Activated T-cell treated with anti-CD3 and anti-CD28 coated beads, Interleukin-2, amount 50 U/mL, for 72 hours (primary cell): Measurements from ENCODE around the gene ADARB1. TPM values are rescaled to one million over a fixed set of nuclear protein-coding genes. Genes with fewer than 3 reads are reported as not detected.

Experiments
- ATAC-seq, 2 donors: fragments of 150-1000 bp; cut with Tn5 transposase; replicated peaks in 1 of 2; 2 replicates each; pipeline ENCODE4 v1.10.0; 2021; ENCODE audit warnings: moderate library complexity in 2 of 2, mild to moderate bottlenecking in 1 of 2
- DNase-seq, 2 donors: peaks; one replicate each; pipeline ENCODE4 v3.0.0; 2021 to 2022; ENCODE audit warnings: mixed read lengths in 1 of 2
- H3K27ac Mint-ChIP-seq: one replicate; pipeline ENCODE4 v1.8.0; 2022; ENCODE audit warnings: mild to moderate bottlenecking, moderate library complexity, mixed read lengths
- H3K27me3 Mint-ChIP-seq: one replicate; pipeline ENCODE4 v1.8.0; 2022; ENCODE audit warnings: low read depth, mixed read lengths
- H3K36me3 Mint-ChIP-seq, 2 donors: one replicate each; pipeline ENCODE4 v1.8.0; 2022; ENCODE audit warnings: mixed read lengths in 2 of 2, mild to moderate bottlenecking in 1 of 2; ENCODE audit not compliant: insufficient read depth in 2 of 2
- H3K4me1 Mint-ChIP-seq: one replicate; pipeline ENCODE4 v1.8.0; 2022; ENCODE audit warnings: low read depth, mixed read lengths
- H3K4me3 Mint-ChIP-seq, 2 donors: one replicate each; pipeline ENCODE4 v1.8.0; 2022; ENCODE audit warnings: mild to moderate bottlenecking in 2 of 2, mixed read lengths in 2 of 2, moderate library complexity in 2 of 2
- H3K9me3 Mint-ChIP-seq, 2 donors: one replicate each; pipeline ENCODE4 v1.8.0; 2022; ENCODE audit warnings: mixed read lengths in 2 of 2
- total RNA-seq, 2 donors: library from RNA; stranded (reverse); gene quantifications; one replicate each; pipeline ENCODE4 v1.2.3, GENCODE V29; 2022

The ADARB1 gene
- total RNA-seq, 2 donors from 2014 or later = 41.7 to 45.3 TPM

- no peaks in the 10 kb centered on the region for H3K4me1 Mint-ChIP-seq
- no peak overlapping the region for H3K27ac Mint-ChIP-seq
- peaks cover 43% of the 10 kb centered on the region for H3K27me3 Mint-ChIP-seq
- H3K9me3 Mint-ChIP-seq = no peaks in the 10 kb centered on the region
- DNase-seq (no peak), ATAC-seq (no peak)
- H3K4me3 Mint-ChIP-seq = no peak overlapping the region
- H3K36me3 Mint-ChIP-seq = no peaks in the 10 kb centered on the region
Measured at GRCh38 chr21:45054227-45054926, 20.0 kb upstream of the ADARB1 start.

- H3K9me3 Mint-ChIP-seq = no peaks in the 10 kb centered on the region
Measured at GRCh38 chr21:45054927-45055612, 19.3 kb upstream of the ADARB1 start.

DNA sequence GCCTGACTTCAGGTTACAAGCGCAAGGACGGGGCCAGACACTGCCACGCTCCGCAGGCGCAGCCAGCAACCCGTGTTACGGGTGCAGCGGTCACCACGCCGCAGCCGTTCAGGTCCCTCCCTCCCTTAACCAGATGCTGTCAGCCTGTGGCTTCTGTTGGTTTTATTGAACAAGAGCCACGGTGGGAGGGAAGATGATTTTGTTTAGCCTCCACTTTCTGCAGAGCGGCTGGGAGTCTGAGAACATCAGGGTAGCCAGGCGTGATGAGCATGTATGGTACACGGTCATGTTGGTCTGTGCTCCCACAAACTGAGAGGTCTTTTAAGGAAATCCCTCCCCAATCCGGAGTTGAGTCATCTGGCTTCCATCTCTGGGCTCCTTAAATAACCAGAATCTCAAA is 18.5 kb upstream of the ADARB1 start:
- no peaks in the 10 kb centered on the region for H3K4me1 Mint-ChIP-seq

More at GRCh38 chr21:45054927-45055612, 19.3 kb upstream of the ADARB1 start:
- ATAC-seq (no peak), DNase-seq (no peak)
- H3K4me3 Mint-ChIP-seq = no peak overlapping the region
- H3K27me3 Mint-ChIP-seq = peaks cover 37% of the 10 kb centered on the region
- no peaks in the 10 kb centered on the region for H3K4me1 Mint-ChIP-seq
- H3K27ac Mint-ChIP-seq = no peak overlapping the region
- no peaks in the 10 kb centered on the region for H3K36me3 Mint-ChIP-seq

GRCh38 chr21:45056296-45056904 is 18.0 kb upstream of the ADARB1 start:
- DNase-seq = no peak
- Mint-ChIP-seq H3K4me1 (no peaks in the 10 kb centered on the region), H3K4me3 (no peak overlapping the region), H3K27me3 (peaks cover 29% of the 10 kb centered on the region), H3K9me3 (no peaks in the 10 kb centered on the region), H3K36me3 (no peaks in the 10 kb centered on the region), H3K27ac (no peak overlapping the region)
- no peak for ATAC-seq

More for the DNA sequence above, 18.5 kb upstream of the ADARB1 start:
- Mint-ChIP-seq H3K27me3 (peaks cover 29% of the 10 kb centered on the region), H3K36me3 (no peaks in the 10 kb centered on the region), H3K9me3 (no peaks in the 10 kb centered on the region), H3K27ac (no peak overlapping the region), H3K4me3 (no peak overlapping the region)
- ATAC-seq (no peak), DNase-seq (no peak)

DNA sequence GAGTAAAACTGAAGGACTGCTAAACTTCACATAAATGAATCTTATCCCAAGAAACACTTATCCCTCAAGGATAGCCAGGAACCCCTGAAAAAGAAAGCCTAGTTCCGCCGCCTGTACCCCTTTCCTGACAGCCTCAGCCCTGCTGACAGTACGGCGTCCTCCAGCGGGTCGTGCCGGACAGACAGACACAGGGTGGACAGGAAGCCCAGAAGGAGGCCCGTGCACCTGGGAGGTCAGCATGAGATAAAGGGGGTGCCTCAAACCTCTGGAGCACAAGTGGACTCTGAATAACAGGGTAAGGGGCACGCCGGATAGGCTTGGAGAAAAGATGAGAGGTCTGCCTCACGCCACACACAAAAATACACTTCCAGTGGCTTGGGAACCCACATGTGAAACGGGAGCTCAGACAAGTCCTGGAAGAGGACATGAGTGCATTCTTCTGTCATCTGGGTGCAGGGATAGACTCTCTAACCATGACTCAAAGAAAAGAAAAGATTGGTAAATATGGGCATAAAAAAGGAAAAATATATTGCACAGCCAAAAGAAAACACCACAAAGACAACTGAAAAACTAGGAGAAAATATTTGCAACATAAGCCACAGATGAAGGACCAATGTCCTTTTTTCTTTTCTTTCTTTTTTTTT is 17.3 kb upstream of the ADARB1 start:
- no peaks in the 10 kb centered on the region for H3K4me1 Mint-ChIP-seq
- H3K9me3 Mint-ChIP-seq = no peaks in the 10 kb centered on the region
- no peaks in the 10 kb centered on the region for H3K36me3 Mint-ChIP-seq
- peaks cover 29% of the 10 kb centered on the region for H3K27me3 Mint-ChIP-seq
- ATAC-seq = no peak
- DNase-seq = no peak
- no peak overlapping the region for H3K27ac Mint-ChIP-seq
- no peak overlapping the region for H3K4me3 Mint-ChIP-seq

- Mint-ChIP-seq H3K4me1 (no peaks in the 10 kb centered on the region), H3K4me3 (no peak overlapping the region), H3K9me3 (no peaks in the 10 kb centered on the region), H3K27me3 (peaks cover 26% of the 10 kb centered on the region), H3K27ac (no peak overlapping the region), H3K36me3 (no peaks in the 10 kb centered on the region)
- ATAC-seq (no peak), DNase-seq (no peak)
Measured at GRCh38 chr21:45057886-45058285, 16.5 kb upstream of the ADARB1 start.

DNA sequence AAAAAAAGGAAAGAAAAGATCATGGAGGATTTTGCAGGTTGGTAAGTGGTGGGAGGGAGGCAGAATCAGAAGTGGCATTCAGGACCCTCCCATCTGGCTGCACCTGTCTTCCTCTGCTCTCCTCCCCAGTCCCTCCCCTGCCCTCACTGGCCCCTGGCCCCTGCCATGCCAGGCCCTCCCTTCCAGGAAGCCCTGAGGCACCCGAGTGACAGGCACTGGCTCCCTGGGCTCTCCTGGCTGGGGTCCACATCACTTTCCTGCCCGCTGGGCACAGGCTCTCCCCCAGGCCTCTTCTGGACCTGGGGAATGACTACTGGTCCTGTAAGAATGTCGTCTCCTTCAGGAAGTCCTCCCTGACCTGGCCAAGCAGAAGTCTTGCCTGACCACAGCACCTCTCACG is 15.3 kb upstream of the ADARB1 start:
- H3K27me3 Mint-ChIP-seq = peaks cover 22% of the 10 kb centered on the region
- H3K9me3 Mint-ChIP-seq = no peaks in the 10 kb centered on the region
- ATAC-seq (no peak), DNase-seq (no peak)
- no peaks in the 10 kb centered on the region for H3K36me3 Mint-ChIP-seq
- H3K27ac Mint-ChIP-seq = no peak overlapping the region
- H3K4me1 Mint-ChIP-seq = no peaks in the 10 kb centered on the region
- no peak overlapping the region for H3K4me3 Mint-ChIP-seq

- Mint-ChIP-seq H3K9me3 (no peaks in the 10 kb centered on the region), H3K4me3 (no peak overlapping the region), H3K27me3 (peaks cover 22% of the 10 kb centered on the region), H3K36me3 (no peaks in the 10 kb centered on the region), H3K27ac (no peak overlapping the region), H3K4me1 (no peaks in the 10 kb centered on the region)
- ATAC-seq (no peak), DNase-seq (no peak)
Measured at GRCh38 chr21:45060089-45060488, 14.3 kb upstream of the ADARB1 start.

DNA sequence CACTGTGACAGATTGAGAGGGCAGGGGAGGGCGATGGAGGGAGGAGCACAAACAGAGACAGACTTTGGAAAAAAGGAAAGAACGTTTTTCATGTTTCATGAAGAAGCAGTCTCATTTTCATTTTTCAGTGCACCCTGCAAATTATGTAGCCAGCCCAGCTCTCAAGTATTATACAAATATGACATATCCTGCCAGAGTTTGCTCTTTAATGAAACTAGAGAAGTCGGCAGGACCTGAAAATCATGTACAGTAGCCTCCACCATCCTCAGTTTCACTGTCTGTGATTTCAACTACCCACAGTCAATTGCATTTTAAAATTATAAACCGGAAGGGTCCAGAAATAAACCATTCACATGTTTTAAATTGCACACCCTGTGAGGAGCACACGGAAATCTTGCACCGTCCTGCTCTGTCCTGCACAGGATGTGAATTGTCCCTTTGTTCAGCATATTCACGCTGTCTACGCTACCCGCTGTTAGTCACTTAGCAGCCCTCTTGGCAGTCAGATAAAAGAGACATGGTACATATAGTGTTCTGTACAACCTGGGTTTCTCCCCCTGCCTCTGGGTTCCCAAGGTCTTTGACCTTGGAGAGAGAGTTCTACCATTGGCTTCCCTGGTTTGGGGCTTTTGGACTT is 13.6 kb upstream of the ADARB1 start:
- no peak for DNase-seq
- no peaks in the 10 kb centered on the region for H3K9me3 Mint-ChIP-seq
- H3K4me1 Mint-ChIP-seq = no peaks in the 10 kb centered on the region
- ATAC-seq = no peak
- H3K4me3 Mint-ChIP-seq = no peak overlapping the region
- no peak overlapping the region for H3K27ac Mint-ChIP-seq
- peaks cover 22% of the 10 kb centered on the region for H3K27me3 Mint-ChIP-seq
- H3K36me3 Mint-ChIP-seq = no peaks in the 10 kb centered on the region

- H3K4me3 Mint-ChIP-seq = no peak overlapping the region
- no peaks in the 10 kb centered on the region for H3K4me1 Mint-ChIP-seq
- ATAC-seq (no peak), DNase-seq (no peak)
- H3K27me3 Mint-ChIP-seq = no peaks in the 10 kb centered on the region
- no peaks in the 10 kb centered on the region for H3K36me3 Mint-ChIP-seq
- H3K27ac Mint-ChIP-seq = no peak overlapping the region
- no peaks in the 10 kb centered on the region for H3K9me3 Mint-ChIP-seq
Measured at GRCh38 chr21:45064091-45064490, 10.3 kb upstream of the ADARB1 start.

GRCh38 chr21:45064618-45065399 is 9.6 kb upstream of the ADARB1 start:
- no peak for ATAC-seq
- no peak for DNase-seq
- no peaks in the 10 kb centered on the region for H3K27me3 Mint-ChIP-seq
- no peak overlapping the region for H3K4me3 Mint-ChIP-seq
- no peaks in the 10 kb centered on the region for H3K36me3 Mint-ChIP-seq
- no peaks in the 10 kb centered on the region for H3K9me3 Mint-ChIP-seq
- no peaks in the 10 kb centered on the region for H3K4me1 Mint-ChIP-seq
- H3K27ac Mint-ChIP-seq = no peak overlapping the region

DNA sequence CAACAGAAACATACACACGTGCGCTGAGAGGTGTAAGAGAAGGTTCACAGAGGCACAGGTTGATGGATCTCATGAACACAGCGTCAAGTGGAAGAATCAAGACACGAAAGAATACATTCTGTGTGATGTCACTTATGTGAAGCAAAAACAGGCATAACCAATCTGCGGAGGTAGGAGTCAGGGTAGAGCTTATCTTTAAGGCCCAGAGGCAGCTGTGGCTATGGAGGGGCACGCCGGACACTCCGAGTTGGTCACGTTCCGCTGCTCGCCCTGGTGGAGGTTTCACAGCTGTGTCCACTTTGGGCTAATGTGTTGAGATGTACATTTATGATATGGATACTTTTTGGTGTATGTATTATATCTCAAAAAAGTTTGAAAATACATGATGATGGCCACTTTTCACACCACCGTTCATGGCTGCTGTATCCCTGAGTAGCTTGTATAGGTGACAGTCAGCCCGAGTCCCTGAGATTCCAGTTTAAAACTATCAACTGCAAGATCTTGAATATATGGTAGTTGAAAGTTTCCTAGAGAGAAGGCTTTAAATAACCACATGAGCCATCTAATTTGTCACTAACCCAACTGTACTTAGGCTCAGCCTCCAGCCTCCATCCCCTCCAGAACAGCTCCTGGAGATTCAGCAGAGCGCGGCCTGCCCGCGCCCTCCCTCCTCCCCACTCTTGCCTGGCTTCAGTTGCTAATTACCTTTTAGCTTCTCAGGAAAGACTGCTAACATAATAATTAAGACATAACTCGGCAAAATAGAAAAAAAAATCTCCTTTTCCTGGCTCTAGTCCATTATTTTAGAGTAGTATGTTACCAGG is 6.7 kb upstream of the ADARB1 start:
- no peaks in the 10 kb centered on the region for H3K27me3 Mint-ChIP-seq
- DNase-seq (no peak), ATAC-seq (no peak)
- no peak overlapping the region for H3K4me3 Mint-ChIP-seq
- no peak overlapping the region for H3K27ac Mint-ChIP-seq
- no peaks in the 10 kb centered on the region for H3K36me3 Mint-ChIP-seq
- no peaks in the 10 kb centered on the region for H3K4me1 Mint-ChIP-seq
- H3K9me3 Mint-ChIP-seq = no peaks in the 10 kb centered on the region
